ENCODE measurements around the gene LRRIQ1. TPM values are rescaled to one million over a fixed set of nuclear protein-coding genes. Genes with fewer than 3 reads are reported as not detected.

LRRIQ1 gene
- polyA plus RNA-seq, 1 donor from 2014 or later = 11.8 TPM

DNA sequence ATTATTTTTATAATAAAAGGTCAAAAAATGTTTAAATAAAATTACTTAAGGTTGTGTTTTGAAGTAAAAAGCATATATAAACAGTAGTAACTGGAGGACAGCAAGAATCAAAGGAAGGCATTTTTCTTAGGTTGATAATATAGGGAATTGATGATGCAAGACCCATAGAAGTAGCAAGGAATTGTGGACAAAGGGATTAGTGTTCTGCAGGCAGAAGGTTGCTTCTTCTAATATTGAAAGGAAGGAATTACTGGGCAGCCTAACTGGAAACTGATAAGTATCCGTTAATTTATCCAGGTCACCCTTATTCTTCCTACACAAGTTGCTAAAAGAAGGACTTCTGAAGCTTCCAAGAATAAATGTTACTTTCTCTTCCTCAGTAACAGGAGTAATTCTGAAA is 189.3 kb downstream of the LRRIQ1 start:
- Histone ChIP-seq H3K9ac (ENCODE audit: low read length) (no peak overlapping the region), H3K4me3 (ENCODE audit: low read length) (no peak overlapping the region), H3K4me2 (ENCODE audit: low read length) (no peak overlapping the region), H3K27me3 (ENCODE audit: insufficient read depth, low read depth, low read length) (no peaks in the 10 kb centered on the region), H3F3A (ENCODE audit: insufficient read depth, low read length, poor library complexity, severe bottlenecking) (no peaks in the 10 kb centered on the region), H3K27ac (ENCODE audit: low read length) (no peak overlapping the region), H3K9me2 (ENCODE audit: insufficient read depth, low read length) (no peaks in the 10 kb centered on the region), H3K36me3 (ENCODE audit: insufficient read depth, low read length) (no peaks in the 10 kb centered on the region), H4K20me1 (ENCODE audit: insufficient read depth) (no peaks in the 10 kb centered on the region), H3K79me2 (replicated peaks; ENCODE audit: insufficient read depth, low read length) (no peaks in the 10 kb centered on the region), H2AFZ (ENCODE audit: low read depth, low read length) (no peak overlapping the region), H3K9me3 (ENCODE audit: low read length) (no peaks in the 10 kb centered on the region)
- no peak for TF ChIP-seq SMC3 (conservative IDR thresholded peaks at IDR 0.05; ENCODE audit: poor library complexity)
- no peak for TF ChIP-seq TAF1 (IDR thresholded peaks at IDR 0.05; ENCODE audit: low read depth)
- TF ChIP-seq, protein P1, sequence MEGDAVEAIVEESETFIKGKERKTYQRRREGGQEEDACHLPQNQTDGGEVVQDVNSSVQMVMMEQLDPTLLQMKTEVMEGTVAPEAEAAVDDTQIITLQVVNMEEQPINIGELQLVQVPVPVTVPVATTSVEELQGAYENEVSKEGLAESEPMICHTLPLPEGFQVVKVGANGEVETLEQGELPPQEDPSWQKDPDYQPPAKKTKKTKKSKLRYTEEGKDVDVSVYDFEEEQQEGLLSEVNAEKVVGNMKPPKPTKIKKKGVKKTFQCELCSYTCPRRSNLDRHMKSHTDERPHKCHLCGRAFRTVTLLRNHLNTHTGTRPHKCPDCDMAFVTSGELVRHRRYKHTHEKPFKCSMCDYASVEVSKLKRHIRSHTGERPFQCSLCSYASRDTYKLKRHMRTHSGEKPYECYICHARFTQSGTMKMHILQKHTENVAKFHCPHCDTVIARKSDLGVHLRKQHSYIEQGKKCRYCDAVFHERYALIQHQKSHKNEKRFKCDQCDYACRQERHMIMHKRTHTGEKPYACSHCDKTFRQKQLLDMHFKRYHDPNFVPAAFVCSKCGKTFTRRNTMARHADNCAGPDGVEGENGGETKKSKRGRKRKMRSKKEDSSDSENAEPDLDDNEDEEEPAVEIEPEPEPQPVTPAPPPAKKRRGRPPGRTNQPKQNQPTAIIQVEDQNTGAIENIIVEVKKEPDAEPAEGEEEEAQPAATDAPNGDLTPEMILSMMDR (IDR thresholded peaks at IDR 0.05; ENCODE audit: poor library complexity, severe bottlenecking) = no peak
- TF ChIP-seq RAD21 (conservative IDR thresholded peaks at IDR 0.05) = no peak
- no peak for TF ChIP-seq POLR2AphosphoS5 (IDR thresholded peaks at IDR 0.05)
- no peak for TF ChIP-seq MXI1 (conservative IDR thresholded peaks at IDR 0.05; ENCODE audit: poor library complexity, severe bottlenecking)
- TF ChIP-seq, protein P2, sequence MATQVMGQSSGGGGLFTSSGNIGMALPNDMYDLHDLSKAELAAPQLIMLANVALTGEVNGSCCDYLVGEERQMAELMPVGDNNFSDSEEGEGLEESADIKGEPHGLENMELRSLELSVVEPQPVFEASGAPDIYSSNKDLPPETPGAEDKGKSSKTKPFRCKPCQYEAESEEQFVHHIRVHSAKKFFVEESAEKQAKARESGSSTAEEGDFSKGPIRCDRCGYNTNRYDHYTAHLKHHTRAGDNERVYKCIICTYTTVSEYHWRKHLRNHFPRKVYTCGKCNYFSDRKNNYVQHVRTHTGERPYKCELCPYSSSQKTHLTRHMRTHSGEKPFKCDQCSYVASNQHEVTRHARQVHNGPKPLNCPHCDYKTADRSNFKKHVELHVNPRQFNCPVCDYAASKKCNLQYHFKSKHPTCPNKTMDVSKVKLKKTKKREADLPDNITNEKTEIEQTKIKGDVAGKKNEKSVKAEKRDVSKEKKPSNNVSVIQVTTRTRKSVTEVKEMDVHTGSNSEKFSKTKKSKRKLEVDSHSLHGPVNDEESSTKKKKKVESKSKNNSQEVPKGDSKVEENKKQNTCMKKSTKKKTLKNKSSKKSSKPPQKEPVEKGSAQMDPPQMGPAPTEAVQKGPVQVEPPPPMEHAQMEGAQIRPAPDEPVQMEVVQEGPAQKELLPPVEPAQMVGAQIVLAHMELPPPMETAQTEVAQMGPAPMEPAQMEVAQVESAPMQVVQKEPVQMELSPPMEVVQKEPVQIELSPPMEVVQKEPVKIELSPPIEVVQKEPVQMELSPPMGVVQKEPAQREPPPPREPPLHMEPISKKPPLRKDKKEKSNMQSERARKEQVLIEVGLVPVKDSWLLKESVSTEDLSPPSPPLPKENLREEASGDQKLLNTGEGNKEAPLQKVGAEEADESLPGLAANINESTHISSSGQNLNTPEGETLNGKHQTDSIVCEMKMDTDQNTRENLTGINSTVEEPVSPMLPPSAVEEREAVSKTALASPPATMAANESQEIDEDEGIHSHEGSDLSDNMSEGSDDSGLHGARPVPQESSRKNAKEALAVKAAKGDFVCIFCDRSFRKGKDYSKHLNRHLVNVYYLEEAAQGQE (IDR thresholded peaks at IDR 0.05; ENCODE audit: borderline replicate concordance) = no peak
- no peak for TF ChIP-seq EZH2 (IDR thresholded peaks at IDR 0.05; ENCODE audit: borderline replicate concordance, insufficient read depth, low read length, poor library complexity, severe bottlenecking)
- no peak for TF ChIP-seq EP300 (conservative IDR thresholded peaks at IDR 0.05; ENCODE audit: poor library complexity, severe bottlenecking)

DNA sequence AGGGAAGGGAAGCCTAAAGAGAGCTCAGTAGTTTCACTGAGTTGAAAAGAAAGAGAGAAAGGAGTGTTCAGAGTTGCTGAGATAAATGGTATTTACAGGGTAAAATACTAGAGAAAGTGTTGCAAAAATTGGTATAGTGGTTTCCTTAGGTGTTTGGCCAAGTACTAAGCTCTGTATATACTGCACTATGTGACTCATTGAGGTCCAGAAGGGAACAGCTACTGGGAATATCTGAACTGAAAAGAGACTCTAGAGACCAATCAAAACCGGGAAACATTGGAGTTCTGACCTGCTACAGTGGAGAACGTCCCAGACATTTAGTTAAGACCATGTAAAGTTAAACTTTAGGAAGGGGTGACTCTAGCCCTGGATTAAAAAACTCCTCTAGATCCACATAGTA is 201.2 kb downstream of the LRRIQ1 start:
- Histone ChIP-seq H2AFZ (ENCODE audit: low read depth, low read length) (no peak overlapping the region), H3F3A (ENCODE audit: insufficient read depth, low read length, poor library complexity, severe bottlenecking) (no peaks in the 10 kb centered on the region), H3K4me2 (ENCODE audit: low read length) (no peak overlapping the region), H3K27ac (ENCODE audit: low read length) (no peak overlapping the region), H3K9ac (ENCODE audit: low read length) (no peak overlapping the region), H3K36me3 (ENCODE audit: insufficient read depth, low read length) (no peaks in the 10 kb centered on the region), H3K79me2 (replicated peaks; ENCODE audit: insufficient read depth, low read length) (no peaks in the 10 kb centered on the region), H3K9me3 (ENCODE audit: low read length) (no peaks in the 10 kb centered on the region), H3K4me3 (ENCODE audit: low read length) (no peak overlapping the region), H3K27me3 (ENCODE audit: insufficient read depth, low read depth, low read length) (no peaks in the 10 kb centered on the region), H3K9me2 (ENCODE audit: insufficient read depth, low read length) (no peaks in the 10 kb centered on the region), H4K20me1 (ENCODE audit: insufficient read depth) (no peaks in the 10 kb centered on the region)
- TF ChIP-seq MXI1 (conservative IDR thresholded peaks at IDR 0.05; ENCODE audit: poor library complexity, severe bottlenecking) = no peak
- no peak for TF ChIP-seq SMC3 (conservative IDR thresholded peaks at IDR 0.05; ENCODE audit: poor library complexity)
- no peak for TF ChIP-seq RAD21 (conservative IDR thresholded peaks at IDR 0.05)
- TF ChIP-seq EP300 (conservative IDR thresholded peaks at IDR 0.05; ENCODE audit: poor library complexity, severe bottlenecking) = no peak
- TF ChIP-seq EZH2 (IDR thresholded peaks at IDR 0.05; ENCODE audit: borderline replicate concordance, insufficient read depth, low read length, poor library complexity, severe bottlenecking) = no peak
- TF ChIP-seq TAF1 (IDR thresholded peaks at IDR 0.05; ENCODE audit: low read depth) = no peak
- TF ChIP-seq, protein P2 (IDR thresholded peaks at IDR 0.05; ENCODE audit: borderline replicate concordance) = no peak
- TF ChIP-seq, protein P1 (IDR thresholded peaks at IDR 0.05; ENCODE audit: poor library complexity, severe bottlenecking) = no peak
- no peak for TF ChIP-seq POLR2AphosphoS5 (IDR thresholded peaks at IDR 0.05)
